ENCODE results near the gene CSF1R. TPM values are rescaled to one million over a fixed set of nuclear protein-coding genes. Genes with fewer than 3 reads are reported as not detected.

CSF1R gene
- total and polyA plus RNA-seq, 7 donors: 1.2 to 20.0 (median 4.2) TPM

DNA sequence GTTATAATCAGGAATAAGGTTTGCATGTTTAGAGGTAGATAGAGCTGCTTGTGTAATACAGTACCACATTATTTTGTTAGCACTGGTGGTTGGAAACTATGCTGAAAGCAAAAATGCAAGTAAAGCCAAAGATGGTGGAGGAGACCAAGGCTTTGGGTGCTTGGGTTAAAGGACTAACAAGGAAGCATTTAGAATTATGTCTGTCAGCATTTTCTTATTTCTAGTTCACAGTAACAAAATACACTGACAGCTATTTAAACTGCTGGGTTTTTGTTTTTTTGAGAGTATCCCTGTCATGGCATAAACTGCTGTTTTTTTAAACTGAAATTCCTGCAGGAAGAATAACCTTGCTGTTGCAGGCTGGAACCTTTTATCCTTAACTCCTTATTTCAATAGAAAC, 79.3 kb downstream of the CSF1R start:
- H3K4me1 ChIP-seq: peaks cover 12% of the 10 kb centered on the region
- TF ChIP-seq, protein P1, sequence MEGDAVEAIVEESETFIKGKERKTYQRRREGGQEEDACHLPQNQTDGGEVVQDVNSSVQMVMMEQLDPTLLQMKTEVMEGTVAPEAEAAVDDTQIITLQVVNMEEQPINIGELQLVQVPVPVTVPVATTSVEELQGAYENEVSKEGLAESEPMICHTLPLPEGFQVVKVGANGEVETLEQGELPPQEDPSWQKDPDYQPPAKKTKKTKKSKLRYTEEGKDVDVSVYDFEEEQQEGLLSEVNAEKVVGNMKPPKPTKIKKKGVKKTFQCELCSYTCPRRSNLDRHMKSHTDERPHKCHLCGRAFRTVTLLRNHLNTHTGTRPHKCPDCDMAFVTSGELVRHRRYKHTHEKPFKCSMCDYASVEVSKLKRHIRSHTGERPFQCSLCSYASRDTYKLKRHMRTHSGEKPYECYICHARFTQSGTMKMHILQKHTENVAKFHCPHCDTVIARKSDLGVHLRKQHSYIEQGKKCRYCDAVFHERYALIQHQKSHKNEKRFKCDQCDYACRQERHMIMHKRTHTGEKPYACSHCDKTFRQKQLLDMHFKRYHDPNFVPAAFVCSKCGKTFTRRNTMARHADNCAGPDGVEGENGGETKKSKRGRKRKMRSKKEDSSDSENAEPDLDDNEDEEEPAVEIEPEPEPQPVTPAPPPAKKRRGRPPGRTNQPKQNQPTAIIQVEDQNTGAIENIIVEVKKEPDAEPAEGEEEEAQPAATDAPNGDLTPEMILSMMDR (IDR thresholded peaks at IDR 0.05): no peak
- DNase-seq (no peak), ATAC-seq (no peak)
- no peak overlapping the region for H3K27ac ChIP-seq
- intact Hi-C loops (cut with DNase I): no loop called here
- H3K27me3 ChIP-seq (ENCODE audit: insufficient read depth in 3 of 3, low read length in 2 of 3): no peaks in the 10 kb centered on the region
- H3K4me3 ChIP-seq: no peak overlapping the region
- no peaks in the 10 kb centered on the region for H3K9me3 ChIP-seq
- peaks cover 10 to 82% of the 10 kb centered on the region in 2 donors for H3K36me3 ChIP-seq (ENCODE audit: insufficient read depth in 1 of 2, low read depth in 1 of 2)

DNA sequence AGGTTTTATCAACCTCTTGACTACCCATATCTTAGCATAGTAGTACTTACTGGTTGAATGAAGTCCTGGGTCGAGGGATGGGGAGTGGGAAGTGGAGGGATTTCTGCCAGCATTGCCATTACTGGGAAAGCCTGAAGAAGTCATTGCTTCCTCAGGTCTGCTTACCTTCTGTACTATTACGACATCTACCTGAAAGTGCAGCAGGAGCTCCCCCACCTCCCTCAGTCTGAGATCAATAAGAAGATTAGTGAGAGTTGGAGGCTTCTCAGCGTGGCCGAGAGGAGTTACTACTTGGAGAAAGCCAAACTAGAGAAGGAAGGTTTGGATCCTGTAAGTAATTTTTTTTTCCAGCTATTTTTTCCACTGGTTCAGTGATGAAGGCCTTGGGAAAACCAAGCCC, 80.0 kb downstream of the CSF1R start:
- Histone ChIP-seq H3K4me3 (no peak overlapping the region), H3K4me1 (peaks cover 20% of the 10 kb centered on the region), H3K27me3 (ENCODE audit: insufficient read depth in 3 of 3, low read length in 2 of 3) (no peaks in the 10 kb centered on the region), H3K9me3 (no peaks in the 10 kb centered on the region), H3K36me3 (ENCODE audit: insufficient read depth in 1 of 2, low read depth in 1 of 2) (peaks cover 10 to 75% of the 10 kb centered on the region in 2 donors), H3K27ac (no peak overlapping the region)
- ATAC-seq: no peak
- TF ChIP-seq, protein P1 (IDR thresholded peaks at IDR 0.05): no peak
- 92 to 98% (median 93%) methylated on average over 4 of the region's 4 CpGs for WGBS, 3 donors
- no peak for DNase-seq
- intact Hi-C loops (cut with DNase I): no loop called here

Other genes with a start within 250 kb of the CSF1R start
- gene PDE6A, start 141.8 kb downstream of the CSF1R start, total RNA-seq: under 1 TPM; 0.04 to 0.26 (median 0.08) TPM
- gene PDE6A, start 141.8 kb downstream of the CSF1R start, polyA plus RNA-seq: under 1 TPM; 0.09 to 0.15 (median 0.10) TPM
- 10 to 100 TPM in 1 of 4 donors, 1 to 10 TPM in 3; 4.1 to 20.1 (median 6.4) TPM for gene SLC26A2, start 125.8 kb downstream of the CSF1R start, total RNA-seq
- 10 to 100 TPM in 1 of 3 donors, 1 to 10 TPM in 2; 4.0 to 14.3 (median 8.0) TPM for gene SLC26A2, start 125.8 kb downstream of the CSF1R start, polyA plus RNA-seq
- gene TIGD6, start 85.9 kb downstream of the CSF1R start, total RNA-seq: 1 to 10 TPM; 1.9 to 4.2 (median 2.9) TPM
- gene TIGD6, start 85.9 kb downstream of the CSF1R start, polyA plus RNA-seq: 1 to 10 TPM; 1.4 to 7.8 (median 2.4) TPM
- 10 to 100 TPM; 12.6 to 23.2 (median 17.9) TPM for gene HMGXB3, start 85.8 kb downstream of the CSF1R start, total RNA-seq
- gene HMGXB3, start 85.8 kb downstream of the CSF1R start, polyA plus RNA-seq: 10 to 100 TPM in 2 of 3 donors, 1 to 10 TPM in 1; 8.6 to 22.6 (median 15.4) TPM
- gene PDGFRB, start 69.3 kb upstream of the CSF1R start, total RNA-seq: 10 to 100 TPM; 34.0 to 56.0 (median 39.1) TPM
- 10 to 100 TPM; 14.6 to 19.9 (median 19.2) TPM for gene PDGFRB, start 69.3 kb upstream of the CSF1R start, polyA plus RNA-seq
- gene CDX1, start 80.2 kb upstream of the CSF1R start, total RNA-seq: not detected
- under 1 TPM in 2 of 3 donors, not detected in 1; 0.06 to 0.08 TPM for gene CDX1, start 80.2 kb upstream of the CSF1R start, polyA plus RNA-seq
- gene SLC6A7, start 103.5 kb upstream of the CSF1R start, total RNA-seq: not detected
- gene SLC6A7, start 103.5 kb upstream of the CSF1R start, polyA plus RNA-seq: not detected
- 100 to 1,000 TPM in 1 of 4 donors, 10 to 100 TPM in 3; 41.7 to 118 (median 48.1) TPM for gene CAMK2A, start 203.2 kb upstream of the CSF1R start, total RNA-seq
- 10 to 100 TPM in 2 of 3 donors, 1 to 10 TPM in 1; 8.1 to 49.6 (median 19.4) TPM for gene CAMK2A, start 203.2 kb upstream of the CSF1R start, polyA plus RNA-seq
- gene ARSI, start 216.4 kb upstream of the CSF1R start, total RNA-seq: under 1 TPM in 2 of 4 donors, not detected in 2; 0.15 to 0.45 TPM
- gene ARSI, start 216.4 kb upstream of the CSF1R start, polyA plus RNA-seq: not detected

Measured in psoas muscle (tissue), 8 donors.